ENCODE measurements around the gene WFS1.

WFS1 gene

DNA sequence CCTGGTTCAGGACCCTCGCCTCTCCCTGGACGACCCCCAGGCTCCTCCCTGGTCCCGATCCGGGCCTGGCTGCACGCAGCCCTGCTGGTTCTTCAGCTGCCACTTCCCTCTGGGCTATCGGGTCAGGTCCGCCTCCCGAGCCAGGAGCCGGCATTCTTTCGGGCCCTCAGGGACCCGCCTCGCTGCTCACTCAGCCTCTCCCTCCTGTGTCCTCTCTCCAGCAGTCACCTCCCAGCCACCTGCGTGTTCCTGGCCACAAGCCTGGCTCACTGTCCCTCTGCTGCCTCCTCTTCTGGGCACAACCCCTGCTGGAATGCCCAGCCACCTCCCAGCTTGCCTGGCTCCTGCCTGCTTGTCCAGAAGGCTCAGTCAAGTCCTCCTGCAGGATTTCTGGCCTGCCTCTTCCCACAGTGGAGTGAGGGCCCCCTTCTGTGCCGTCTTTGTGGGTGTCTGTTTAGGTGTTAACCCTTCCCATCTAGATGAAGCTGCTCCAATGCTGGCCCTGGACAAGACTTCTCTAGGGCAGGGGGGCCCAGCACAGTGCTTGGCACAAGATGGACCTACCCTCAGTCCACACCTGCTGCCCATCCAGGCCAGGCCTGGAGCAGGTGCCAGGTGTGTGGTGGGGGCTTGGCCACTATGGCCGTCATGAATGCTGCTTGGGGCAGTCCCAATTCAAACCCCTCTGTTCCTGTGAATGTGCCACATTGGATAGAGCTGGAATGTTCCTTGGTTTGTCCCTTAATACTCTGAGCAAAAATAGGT lies 2.2 kb downstream of the WFS1 start:
- peak overlapping the region; percentile 25 for H3K27ac ChIP-seq (ENCODE audit: low read depth, low read length)
- peaks cover 54% of the 10 kb centered on the region in 2 donors for H3K4me1 ChIP-seq (ENCODE audit: control insufficient read depth in 1 of 2, insufficient read depth in 2 of 2, low read length in 2 of 2)
- H3K9me3 ChIP-seq (ENCODE audit: control insufficient read depth in 1 of 2, low read length in 2 of 2) = no peaks in the 10 kb centered on the region
- H3K36me3 ChIP-seq (ENCODE audit: control insufficient read depth in 1 of 2, insufficient read depth in 2 of 2, low read length in 2 of 2) = no peaks in the 10 kb centered on the region
- peak overlapping the region; percentile 83 to 84 for H3K4me3 ChIP-seq (ENCODE audit: low read depth in 1 of 2, low read length in 2 of 2)
- H3K27me3 ChIP-seq (ENCODE audit: control insufficient read depth in 1 of 2, insufficient read depth in 2 of 2, low read length in 2 of 2) = no peaks in the 10 kb centered on the region
- peak overlapping the region; percentile 30 to 57 for H3K9ac ChIP-seq (ENCODE audit: low read depth in 1 of 2, low read length in 2 of 2)

DNA sequence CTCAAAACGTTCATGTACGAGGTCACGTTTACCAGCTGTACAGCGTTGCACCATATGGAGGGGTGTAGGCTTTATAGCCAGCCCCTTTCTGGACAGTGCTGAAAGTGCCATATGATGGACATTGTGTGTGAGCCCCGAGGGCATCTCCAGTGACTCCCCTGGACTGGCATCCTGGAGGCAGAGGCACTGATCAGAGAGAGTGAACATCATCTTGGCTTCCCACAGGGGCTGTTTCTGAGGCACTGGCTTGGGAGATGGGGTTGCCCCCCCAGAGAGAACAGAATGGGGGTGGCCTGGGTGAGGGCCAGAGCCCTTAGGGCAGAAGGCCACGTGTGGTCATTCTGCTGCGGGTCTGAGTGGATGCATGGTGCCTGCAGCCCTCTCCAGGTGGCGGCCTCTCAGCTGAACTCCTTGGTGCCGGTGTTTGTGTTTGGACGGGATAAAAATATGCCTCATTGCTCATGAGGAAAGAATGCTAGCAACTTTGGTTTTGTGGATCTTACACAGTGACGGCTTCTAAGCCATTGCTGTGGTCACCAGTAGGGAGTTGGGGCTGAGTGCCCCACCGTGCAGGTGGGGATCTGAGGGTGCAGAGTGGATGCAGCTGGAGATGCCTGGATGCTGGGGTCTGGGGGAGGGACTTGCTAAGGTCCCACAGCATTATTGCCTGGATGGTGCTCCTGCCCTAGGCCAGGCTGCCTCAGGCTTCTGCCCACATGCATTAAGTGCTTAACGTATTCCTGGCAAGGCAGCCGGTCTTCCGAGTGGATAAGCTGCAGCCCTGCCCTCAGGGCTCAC lies 3.4 kb downstream of the WFS1 start:
- Histone ChIP-seq H3K9me3 (ENCODE audit: control insufficient read depth in 1 of 2, low read length in 2 of 2) (no peaks in the 10 kb centered on the region), H3K9ac (ENCODE audit: low read depth in 1 of 2, low read length in 2 of 2) (peak overlapping the region in 1 of 2 donors; percentile 57), H3K36me3 (ENCODE audit: control insufficient read depth in 1 of 2, insufficient read depth in 2 of 2, low read length in 2 of 2) (peaks cover 0 to 2% of the 10 kb centered on the region in 2 donors), H3K4me1 (ENCODE audit: control insufficient read depth in 1 of 2, insufficient read depth in 2 of 2, low read length in 2 of 2) (peaks cover 61 to 66% of the 10 kb centered on the region in 2 donors), H3K27ac (ENCODE audit: low read depth, low read length) (peak overlapping the region; percentile 50), H3K27me3 (ENCODE audit: control insufficient read depth in 1 of 2, insufficient read depth in 2 of 2, low read length in 2 of 2) (no peaks in the 10 kb centered on the region), H3K4me3 (ENCODE audit: low read depth in 1 of 2, low read length in 2 of 2) (peak overlapping the region; percentile 19 to 21)

DNA sequence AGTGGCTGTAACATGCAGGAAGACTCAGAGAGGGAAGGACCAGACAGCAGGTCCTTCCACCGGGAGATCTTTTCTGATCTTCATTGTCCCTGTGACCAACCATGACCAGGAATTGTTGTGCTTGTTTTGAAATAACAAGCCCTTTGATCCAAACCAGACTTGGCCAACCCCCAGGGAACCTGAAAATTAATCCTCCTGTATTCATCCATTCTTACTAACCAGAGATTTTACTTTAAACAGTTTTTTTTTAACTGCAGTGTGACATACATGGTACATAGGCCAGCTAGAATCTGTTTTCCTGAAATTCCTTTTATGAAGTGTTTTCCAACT lies 4.0 kb downstream of the WFS1 start:
- peaks cover 0 to 2% of the 10 kb centered on the region in 2 donors for H3K36me3 ChIP-seq (ENCODE audit: control insufficient read depth in 1 of 2, insufficient read depth in 2 of 2, low read length in 2 of 2)
- peaks cover 67 to 72% of the 10 kb centered on the region in 2 donors for H3K4me1 ChIP-seq (ENCODE audit: control insufficient read depth in 1 of 2, insufficient read depth in 2 of 2, low read length in 2 of 2)
- no peaks in the 10 kb centered on the region for H3K27me3 ChIP-seq (ENCODE audit: control insufficient read depth in 1 of 2, insufficient read depth in 2 of 2, low read length in 2 of 2)
- peak overlapping the region in 1 of 2 donors; percentile 19 for H3K4me3 ChIP-seq (ENCODE audit: low read depth in 1 of 2, low read length in 2 of 2)
- H3K9me3 ChIP-seq (ENCODE audit: control insufficient read depth in 1 of 2, low read length in 2 of 2) = no peaks in the 10 kb centered on the region
- peak overlapping the region; percentile 50 for H3K27ac ChIP-seq (ENCODE audit: low read depth, low read length)
- no peak overlapping the region for H3K9ac ChIP-seq (ENCODE audit: low read depth in 1 of 2, low read length in 2 of 2)

DNA sequence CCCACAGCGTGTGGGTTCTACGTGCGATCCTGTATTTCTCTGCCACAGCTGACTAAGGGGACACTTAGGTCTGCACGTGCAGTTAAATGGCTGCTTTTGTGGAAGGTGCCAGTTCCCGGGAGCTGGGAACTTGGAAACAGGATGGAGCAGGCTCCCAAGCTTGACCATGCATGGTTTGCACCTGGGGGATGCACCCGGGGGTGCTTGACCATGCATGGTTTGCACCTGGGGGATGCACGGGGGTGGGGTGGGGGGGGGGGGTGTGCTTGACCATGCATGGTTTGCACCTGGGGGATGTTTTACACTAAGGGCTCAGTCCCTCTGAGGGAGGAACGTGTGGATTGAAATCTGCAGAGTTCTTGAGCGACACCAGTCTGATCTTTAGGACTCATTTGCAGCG lies 5.7 kb downstream of the WFS1 start:
- Histone ChIP-seq H3K9me3 (ENCODE audit: control insufficient read depth in 1 of 2, low read length in 2 of 2) (no peaks in the 10 kb centered on the region), H3K36me3 (ENCODE audit: control insufficient read depth in 1 of 2, insufficient read depth in 2 of 2, low read length in 2 of 2) (peaks cover 0 to 2% of the 10 kb centered on the region in 2 donors), H3K4me3 (ENCODE audit: low read depth in 1 of 2, low read length in 2 of 2) (no peak overlapping the region), H3K27me3 (ENCODE audit: control insufficient read depth in 1 of 2, insufficient read depth in 2 of 2, low read length in 2 of 2) (no peaks in the 10 kb centered on the region), H3K4me1 (ENCODE audit: control insufficient read depth in 1 of 2, insufficient read depth in 2 of 2, low read length in 2 of 2) (peaks cover 79 to 83% of the 10 kb centered on the region in 2 donors), H3K27ac (ENCODE audit: low read depth, low read length) (no peak overlapping the region), H3K9ac (ENCODE audit: low read depth in 1 of 2, low read length in 2 of 2) (no peak overlapping the region)

DNA sequence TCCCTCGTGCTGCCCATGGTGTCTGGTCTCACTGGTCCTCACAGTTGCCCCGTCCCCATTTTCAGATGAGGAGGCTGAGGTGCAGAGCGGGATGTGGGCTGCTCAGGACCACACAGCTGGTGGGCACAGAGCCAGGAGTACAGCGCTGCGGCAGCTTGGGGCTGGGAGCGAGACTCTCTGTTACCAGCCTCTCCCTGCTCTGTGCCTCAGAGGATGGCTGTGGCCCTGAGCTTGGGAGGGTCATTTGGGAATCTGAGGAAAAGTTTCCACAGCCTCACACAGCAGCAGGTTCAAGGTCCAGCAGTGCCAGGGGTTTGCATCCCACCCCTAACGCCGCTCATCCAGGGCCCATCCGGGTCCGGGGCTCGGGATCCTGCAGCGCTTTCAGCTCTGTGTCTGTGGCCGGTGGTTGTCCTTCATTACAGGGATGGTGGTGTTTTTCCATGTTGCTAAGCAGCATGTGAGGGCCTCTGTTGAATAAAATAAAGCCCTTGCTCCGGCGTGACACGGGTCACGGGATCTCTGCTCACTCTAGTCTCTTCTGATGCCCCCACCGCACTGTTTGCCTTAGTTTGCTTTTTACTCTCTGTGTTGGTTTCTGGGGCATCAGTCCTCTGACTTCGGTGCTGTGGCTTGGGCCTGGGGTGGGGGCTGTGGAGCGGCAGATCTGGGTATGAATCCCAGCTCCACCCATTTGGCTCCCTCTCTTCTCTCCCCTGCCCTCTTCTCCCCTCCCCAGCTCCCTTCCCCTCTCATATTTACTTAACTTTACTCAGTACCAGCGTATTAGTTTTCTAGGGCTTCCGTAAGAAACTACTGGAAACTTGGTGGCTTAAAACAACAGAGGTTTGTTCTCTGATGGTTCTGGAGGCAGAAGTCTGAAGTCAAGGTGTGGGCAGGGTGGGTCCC lies 6.5 kb downstream of the WFS1 start:
- Histone ChIP-seq H3K27me3 (ENCODE audit: control insufficient read depth in 1 of 2, insufficient read depth in 2 of 2, low read length in 2 of 2) (no peaks in the 10 kb centered on the region), H3K27ac (ENCODE audit: low read depth, low read length) (no peak overlapping the region), H3K36me3 (ENCODE audit: control insufficient read depth in 1 of 2, insufficient read depth in 2 of 2, low read length in 2 of 2) (peaks cover 0 to 2% of the 10 kb centered on the region in 2 donors), H3K4me1 (ENCODE audit: control insufficient read depth in 1 of 2, insufficient read depth in 2 of 2, low read length in 2 of 2) (peaks cover 74 to 83% of the 10 kb centered on the region in 2 donors), H3K4me3 (ENCODE audit: low read depth in 1 of 2, low read length in 2 of 2) (no peak overlapping the region), H3K9me3 (ENCODE audit: control insufficient read depth in 1 of 2, low read length in 2 of 2) (no peaks in the 10 kb centered on the region), H3K9ac (ENCODE audit: low read depth in 1 of 2, low read length in 2 of 2) (peak overlapping the region in 1 of 2 donors; percentile 18)

DNA sequence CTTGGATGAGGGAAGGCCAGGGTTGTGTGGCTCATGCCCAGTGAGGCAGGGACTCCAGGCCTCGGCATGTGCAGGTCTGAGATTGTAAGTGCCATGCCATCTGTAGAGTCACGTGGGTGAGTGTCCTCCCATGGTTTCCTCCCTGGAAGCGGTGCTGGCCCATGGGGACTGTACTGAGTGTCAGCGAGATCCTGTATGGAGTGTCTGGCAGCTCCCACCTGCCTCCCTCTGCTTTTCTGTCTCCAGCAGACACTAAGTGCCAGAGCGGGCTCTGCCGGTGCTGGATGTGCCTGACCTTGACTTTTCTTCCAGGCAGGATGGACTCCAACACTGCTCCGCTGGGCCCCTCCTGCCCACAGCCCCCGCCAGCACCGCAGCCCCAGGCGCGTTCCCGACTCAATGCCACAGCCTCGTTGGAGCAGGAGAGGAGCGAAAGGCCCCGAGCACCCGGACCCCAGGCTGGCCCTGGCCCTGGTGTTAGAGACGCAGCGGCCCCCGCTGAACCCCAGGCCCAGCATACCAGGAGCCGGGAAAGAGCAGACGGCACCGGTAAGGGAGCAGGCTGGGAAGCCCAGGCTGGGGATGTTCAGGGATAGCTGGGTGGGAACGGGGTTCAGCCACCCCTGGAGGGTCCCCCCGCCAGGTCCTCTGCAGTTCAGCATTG lies 7.6 kb downstream of the WFS1 start:
- H3K36me3 ChIP-seq (ENCODE audit: control insufficient read depth in 1 of 2, insufficient read depth in 2 of 2, low read length in 2 of 2) = peaks cover 2 to 7% of the 10 kb centered on the region in 2 donors
- H3K9me3 ChIP-seq (ENCODE audit: control insufficient read depth in 1 of 2, low read length in 2 of 2) = no peaks in the 10 kb centered on the region
- H3K27me3 ChIP-seq (ENCODE audit: control insufficient read depth in 1 of 2, insufficient read depth in 2 of 2, low read length in 2 of 2) = no peaks in the 10 kb centered on the region
- H3K9ac ChIP-seq (ENCODE audit: low read depth in 1 of 2, low read length in 2 of 2) = no peak overlapping the region
- no peak overlapping the region for H3K4me3 ChIP-seq (ENCODE audit: low read depth in 1 of 2, low read length in 2 of 2)
- no peak overlapping the region for H3K27ac ChIP-seq (ENCODE audit: low read depth, low read length)
- H3K4me1 ChIP-seq (ENCODE audit: control insufficient read depth in 1 of 2, insufficient read depth in 2 of 2, low read length in 2 of 2) = peaks cover 63 to 83% of the 10 kb centered on the region in 2 donors

DNA sequence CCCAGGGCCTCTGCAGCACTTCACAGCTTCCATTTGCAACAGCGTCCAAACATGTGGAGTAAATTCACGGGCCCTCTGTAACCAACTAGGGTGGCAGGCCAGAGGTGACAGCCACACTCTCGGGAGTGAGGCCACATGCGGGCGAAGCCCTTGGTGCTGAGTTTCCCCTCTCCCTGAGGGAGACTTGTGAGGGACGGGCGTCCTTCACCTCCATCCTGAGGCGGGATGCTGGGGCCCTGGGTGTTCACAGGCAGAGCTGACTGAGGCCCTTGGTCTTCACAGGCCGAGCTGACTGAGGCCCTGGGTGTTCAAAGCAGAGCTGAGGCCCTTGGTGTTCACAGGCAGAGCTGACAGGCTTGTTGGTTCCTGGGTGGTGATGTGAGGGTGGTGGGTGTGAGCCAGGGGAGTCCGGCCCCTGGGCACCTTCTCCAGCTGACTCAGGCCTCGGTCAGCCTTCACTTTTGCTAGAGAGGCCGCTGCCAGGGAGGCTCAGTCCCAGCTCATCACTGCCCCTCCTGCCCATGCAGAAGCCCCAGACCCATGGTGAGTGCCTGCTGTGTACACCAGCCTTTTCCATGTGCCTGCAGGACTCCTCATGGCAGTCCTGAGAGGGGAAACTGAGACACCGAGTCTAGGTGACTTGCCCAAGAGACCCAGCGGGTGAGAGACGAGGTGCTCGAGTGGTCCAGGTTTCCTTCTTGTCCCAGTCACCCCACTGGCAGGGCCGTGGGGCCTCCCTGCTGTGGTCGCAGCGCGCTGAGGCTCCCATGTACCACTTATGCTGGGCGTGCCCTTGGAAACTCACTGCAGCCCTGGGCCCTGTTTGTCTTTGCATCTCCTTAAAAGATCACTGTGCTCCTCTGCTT lies 8.5 kb downstream of the WFS1 start:
- peak overlapping the region; percentile 1 to 73 for H3K9ac ChIP-seq (ENCODE audit: low read depth in 1 of 2, low read length in 2 of 2)
- H3K36me3 ChIP-seq (ENCODE audit: control insufficient read depth in 1 of 2, insufficient read depth in 2 of 2, low read length in 2 of 2) = peaks cover 2 to 15% of the 10 kb centered on the region in 2 donors
- peak overlapping the region; percentile 46 for H3K27ac ChIP-seq (ENCODE audit: low read depth, low read length)
- H3K27me3 ChIP-seq (ENCODE audit: control insufficient read depth in 1 of 2, insufficient read depth in 2 of 2, low read length in 2 of 2) = no peaks in the 10 kb centered on the region
- no peaks in the 10 kb centered on the region for H3K9me3 ChIP-seq (ENCODE audit: control insufficient read depth in 1 of 2, low read length in 2 of 2)
- peaks cover 58 to 82% of the 10 kb centered on the region in 2 donors for H3K4me1 ChIP-seq (ENCODE audit: control insufficient read depth in 1 of 2, insufficient read depth in 2 of 2, low read length in 2 of 2)
- H3K4me3 ChIP-seq (ENCODE audit: low read depth in 1 of 2, low read length in 2 of 2) = peak overlapping the region; percentile 36 to 48

DNA sequence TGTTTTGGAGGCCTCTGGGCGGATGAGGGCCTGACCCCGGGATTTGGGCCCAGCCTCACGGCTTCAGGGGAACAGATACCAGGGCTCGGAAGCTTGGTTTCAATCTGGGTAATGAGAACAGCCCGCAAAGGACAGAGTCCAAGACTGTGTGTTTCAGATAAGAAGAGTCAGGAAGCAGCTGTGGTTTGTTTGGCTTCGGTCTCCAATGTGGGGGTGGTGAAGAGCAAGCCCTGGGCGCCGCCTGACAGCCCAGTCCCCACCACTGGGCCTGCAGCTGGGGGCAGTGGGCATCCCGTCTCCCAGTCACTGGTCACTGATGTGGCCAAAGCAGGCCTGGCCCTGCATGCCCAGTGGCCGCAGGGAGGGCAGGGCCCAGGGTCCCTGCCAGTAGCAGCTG lies 9.1 kb downstream of the WFS1 start:
- H3K9ac ChIP-seq (ENCODE audit: low read depth in 1 of 2, low read length in 2 of 2) = peak overlapping the region; percentile 66 to 73
- H3K9me3 ChIP-seq (ENCODE audit: control insufficient read depth in 1 of 2, low read length in 2 of 2) = no peaks in the 10 kb centered on the region

More for the DNA sequence above, 9.1 kb downstream of the WFS1 start:
- no peaks in the 10 kb centered on the region for H3K27me3 ChIP-seq (ENCODE audit: control insufficient read depth in 1 of 2, insufficient read depth in 2 of 2, low read length in 2 of 2)
- peaks cover 2 to 19% of the 10 kb centered on the region in 2 donors for H3K36me3 ChIP-seq (ENCODE audit: control insufficient read depth in 1 of 2, insufficient read depth in 2 of 2, low read length in 2 of 2)
- H3K27ac ChIP-seq (ENCODE audit: low read depth, low read length) = peak overlapping the region; percentile 46
- peaks cover 52 to 78% of the 10 kb centered on the region in 2 donors for H3K4me1 ChIP-seq (ENCODE audit: control insufficient read depth in 1 of 2, insufficient read depth in 2 of 2, low read length in 2 of 2)
- H3K4me3 ChIP-seq (ENCODE audit: low read depth in 1 of 2, low read length in 2 of 2) = peak overlapping the region; percentile 40 to 48

All from duodenal mucosa (tissue), 2 donors.